Adipocyte (in vitro differentiated cells): ENCODE measurements around the gene CD247.

Source experiments
- DNase-seq: peaks from one replicate; pipeline ENCODE4 v3.0.0-alpha.2; 2015; ENCODE audit warnings: low read depth
- H3K27me3 ChIP-seq: replicated peaks from 2 replicates; pipeline ENCODE4 v1.7.0; 2013; ENCODE audit warnings: mild to moderate bottlenecking, low read length, moderate library complexity; ENCODE audit not compliant: control insufficient read depth, insufficient read depth
- H3K36me3 ChIP-seq: 2 replicates; pipeline ENCODE4 v1.7.0; 2013; ENCODE audit warnings: low read length, mild to moderate bottlenecking, moderate library complexity; ENCODE audit not compliant: control insufficient read depth, insufficient read depth, severe bottlenecking
- H3K4me1 ChIP-seq: 2 replicates; pipeline ENCODE4 v1.7.0; 2013; ENCODE audit warnings: mild to moderate bottlenecking, low read length, moderate library complexity; ENCODE audit not compliant: control insufficient read depth, insufficient read depth
- H3K4me3 ChIP-seq: 2 replicates; pipeline ENCODE4 v1.7.0; 2013; ENCODE audit warnings: mild to moderate bottlenecking, low read length, moderate library complexity
- H3K9ac ChIP-seq: 2 replicates; pipeline ENCODE4 v1.7.0; 2013; ENCODE audit warnings: mild to moderate bottlenecking, low read length, moderate library complexity
- H3K9me3 ChIP-seq: 2 replicates; pipeline ENCODE4 v1.7.0; 2013; ENCODE audit warnings: mild to moderate bottlenecking, low read length, moderate library complexity; ENCODE audit not compliant: control insufficient read depth

CD247 gene

GRCh38 chr1:167465018-167465417, 53.3 kb downstream of the CD247 start:
- peaks cover 9% of the 10 kb centered on the region for H3K27me3 ChIP-seq
- H3K4me1 ChIP-seq: no peaks in the 10 kb centered on the region
- no peak overlapping the region for H3K9ac ChIP-seq
- no peaks in the 10 kb centered on the region for H3K36me3 ChIP-seq
- no peak for DNase-seq
- no peak overlapping the region for H3K4me3 ChIP-seq
- no peaks in the 10 kb centered on the region for H3K9me3 ChIP-seq

- Histone ChIP-seq H3K27me3 (peaks cover 9% of the 10 kb centered on the region), H3K4me1 (no peaks in the 10 kb centered on the region), H3K36me3 (no peaks in the 10 kb centered on the region), H3K4me3 (no peak overlapping the region), H3K9me3 (no peaks in the 10 kb centered on the region), H3K9ac (no peak overlapping the region)
- DNase-seq: no peak
Observed at GRCh38 chr1:167463875-167464575, 54.3 kb downstream of the CD247 start.

- Histone ChIP-seq H3K36me3 (no peaks in the 10 kb centered on the region), H3K9ac (no peak overlapping the region), H3K27me3 (peaks cover 9% of the 10 kb centered on the region), H3K4me1 (no peaks in the 10 kb centered on the region), H3K4me3 (no peak overlapping the region), H3K9me3 (no peaks in the 10 kb centered on the region)
- DNase-seq: no peak
Observed at GRCh38 chr1:167463080-167463479, 55.2 kb downstream of the CD247 start.

GRCh38 chr1:167462341-167462740, 56.0 kb downstream of the CD247 start:
- H3K4me3 ChIP-seq: no peak overlapping the region
- H3K36me3 ChIP-seq: no peaks in the 10 kb centered on the region
- H3K9ac ChIP-seq: no peak overlapping the region
- DNase-seq: no peak
- no peaks in the 10 kb centered on the region for H3K4me1 ChIP-seq
- H3K9me3 ChIP-seq: no peaks in the 10 kb centered on the region
- peaks cover 14% of the 10 kb centered on the region for H3K27me3 ChIP-seq

DNA sequence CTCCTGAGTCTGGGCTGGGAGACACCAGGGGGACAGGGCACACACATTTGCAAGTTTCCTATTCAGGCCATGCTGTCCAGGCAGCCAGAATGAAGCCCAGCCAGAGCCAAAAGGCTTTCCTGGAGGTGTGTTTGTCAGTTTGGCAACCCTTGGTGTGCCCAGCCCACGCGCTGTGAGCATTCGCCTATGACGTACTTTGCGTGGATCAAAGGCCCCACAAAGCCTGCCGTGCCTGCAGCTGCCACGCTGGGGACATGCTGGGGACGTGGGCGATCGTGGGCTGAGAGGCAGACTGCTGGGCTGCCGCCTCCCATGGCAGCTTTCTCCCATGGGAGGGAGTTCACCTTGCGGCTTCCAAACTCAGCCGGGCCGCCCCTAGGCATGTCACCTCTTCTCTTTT, 57.5 kb downstream of the CD247 start:
- H3K9me3 ChIP-seq: no peaks in the 10 kb centered on the region
- H3K27me3 ChIP-seq: peaks cover 14% of the 10 kb centered on the region
- H3K36me3 ChIP-seq: no peaks in the 10 kb centered on the region
- H3K4me1 ChIP-seq: peaks cover 2% of the 10 kb centered on the region
- no peak overlapping the region for H3K9ac ChIP-seq
- DNase-seq: no peak
- no peak overlapping the region for H3K4me3 ChIP-seq

DNA sequence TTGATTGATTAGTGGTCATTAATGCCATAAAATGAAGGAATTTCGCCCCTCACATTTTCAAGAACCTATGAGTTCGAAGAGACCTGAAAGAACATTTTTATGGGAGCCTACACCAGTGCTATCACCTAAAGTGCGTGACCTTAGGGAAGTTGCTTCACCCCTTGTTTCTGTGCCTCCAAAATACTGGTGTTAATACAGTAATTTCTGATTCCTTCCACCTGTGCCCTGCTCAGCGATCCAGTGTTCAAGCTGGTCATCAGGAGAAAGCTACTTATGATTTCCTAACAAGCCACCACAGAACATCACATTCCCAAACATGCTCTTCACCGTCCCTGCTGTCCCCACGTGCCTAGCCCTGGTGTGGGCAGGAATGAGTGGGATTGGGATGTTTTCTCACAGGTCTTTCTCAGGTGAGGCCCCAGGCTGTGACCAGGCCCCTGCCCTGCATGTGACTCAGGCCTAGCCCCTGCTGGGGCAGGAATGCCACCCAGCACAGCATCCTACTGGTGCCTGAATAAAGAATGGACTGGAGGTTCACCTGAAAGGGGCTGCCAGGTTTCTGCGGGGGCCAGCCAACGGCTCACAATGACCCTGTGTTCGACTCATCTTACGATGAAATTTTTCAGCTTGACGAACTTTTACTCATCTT, 60.3 kb downstream of the CD247 start:
- no peak for DNase-seq
- H3K9ac ChIP-seq: no peak overlapping the region
- no peak overlapping the region for H3K4me3 ChIP-seq
- H3K9me3 ChIP-seq: no peaks in the 10 kb centered on the region
- no peaks in the 10 kb centered on the region for H3K36me3 ChIP-seq
- peaks cover 6% of the 10 kb centered on the region for H3K4me1 ChIP-seq
- peaks cover 12% of the 10 kb centered on the region for H3K27me3 ChIP-seq

- Histone ChIP-seq H3K9ac (no peak overlapping the region), H3K4me1 (peaks cover 6% of the 10 kb centered on the region), H3K36me3 (no peaks in the 10 kb centered on the region), H3K4me3 (no peak overlapping the region), H3K27me3 (peaks cover 8% of the 10 kb centered on the region), H3K9me3 (no peaks in the 10 kb centered on the region)
- no peak for DNase-seq
Observed at GRCh38 chr1:167456926-167457325, 61.4 kb downstream of the CD247 start.

DNA sequence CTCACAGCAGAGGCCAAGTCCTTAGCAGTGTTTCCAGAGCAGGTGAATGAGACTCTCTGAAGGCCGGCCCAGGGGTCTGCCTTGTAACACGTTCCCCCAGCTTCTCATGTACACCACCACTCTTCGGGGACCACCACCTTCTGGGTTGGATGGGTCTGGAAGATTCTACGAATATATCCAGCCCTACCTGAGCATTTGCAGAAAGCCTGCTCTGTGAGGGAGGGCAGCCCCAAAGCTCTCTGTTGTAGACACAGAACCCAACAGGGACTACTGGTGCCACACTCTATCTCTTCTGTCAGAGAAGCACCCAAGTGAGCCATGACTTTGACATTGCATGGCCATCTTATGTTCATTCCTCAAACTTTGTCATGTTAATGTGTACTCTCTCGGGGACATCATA, 61.8 kb downstream of the CD247 start:
- no peak for DNase-seq
- H3K27me3 ChIP-seq: peaks cover 6% of the 10 kb centered on the region
- H3K4me1 ChIP-seq: peaks cover 6% of the 10 kb centered on the region
- no peaks in the 10 kb centered on the region for H3K36me3 ChIP-seq
- no peaks in the 10 kb centered on the region for H3K9me3 ChIP-seq
- H3K9ac ChIP-seq: no peak overlapping the region
- no peak overlapping the region for H3K4me3 ChIP-seq

DNA sequence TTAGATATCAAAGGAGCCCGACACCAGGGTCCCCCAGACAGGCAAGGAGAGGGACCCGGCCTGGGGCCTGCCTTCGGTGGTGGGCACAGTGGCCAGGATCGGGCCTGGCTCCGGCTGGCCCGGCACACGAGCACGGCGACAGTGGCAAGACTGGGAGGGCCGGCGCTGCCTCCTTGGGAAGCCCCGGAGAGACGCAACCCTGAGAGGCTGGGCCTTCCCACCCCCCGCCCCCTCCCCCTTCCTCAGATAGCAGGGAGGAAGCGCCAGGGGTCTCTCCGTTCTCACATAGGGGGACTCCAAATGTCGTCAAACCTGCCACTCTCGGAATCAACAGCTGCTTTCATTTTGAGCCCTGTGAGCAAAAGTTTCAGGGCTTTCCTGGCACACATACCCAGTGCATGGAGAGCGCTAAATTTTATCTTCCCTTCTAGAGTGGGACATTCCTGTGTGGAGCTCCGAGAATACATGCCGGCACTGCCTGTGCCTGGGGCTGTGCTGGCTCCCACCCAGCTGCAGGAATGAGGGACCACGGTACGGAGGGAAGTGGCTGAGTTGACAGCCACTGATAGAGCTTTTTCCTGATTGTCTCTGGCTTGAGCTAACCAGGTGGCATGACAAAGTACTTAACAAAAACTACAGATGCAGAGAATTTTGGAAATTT, 62.4 kb downstream of the CD247 start:
- peaks cover 6% of the 10 kb centered on the region for H3K4me1 ChIP-seq
- peak overlapping the region; percentile 88 for H3K9ac ChIP-seq
- no peaks in the 10 kb centered on the region for H3K9me3 ChIP-seq
- peak; percentile 44 for DNase-seq
- H3K27me3 ChIP-seq: peaks cover 6% of the 10 kb centered on the region
- H3K36me3 ChIP-seq: no peaks in the 10 kb centered on the region
- peak overlapping the region; percentile 91 for H3K4me3 ChIP-seq

GRCh38 chr1:167454894-167455785, 63.2 kb downstream of the CD247 start:
- Histone ChIP-seq H3K4me1 (peaks cover 6% of the 10 kb centered on the region), H3K36me3 (no peaks in the 10 kb centered on the region), H3K9ac (peak overlapping the region; percentile 88), H3K9me3 (no peaks in the 10 kb centered on the region), H3K4me3 (peak overlapping the region; percentile 91), H3K27me3 (peaks cover 6% of the 10 kb centered on the region)
- peak; percentile 70 for DNase-seq
